ENCODE measurements around the gene SOX18.

The SOX18 gene

GRCh38 chr20:64077094-64077493 lies 27.7 kb upstream of the SOX18 start:
- no peak for TF ChIP-seq CTCF (IDR thresholded peaks at IDR 0.05; ENCODE audit: borderline replicate concordance, control extremely low read depth, extremely low read depth, insufficient read depth, missing control alignments)
- peak; percentile 75 for DNase-seq (ENCODE audit: low spot score)
- in situ Hi-C loops (cut with MboI; ENCODE audit: low sequenced_read_pairs, unreplicated experiment) = no loop called here

- in situ Hi-C loops (cut with MboI; ENCODE audit: low sequenced_read_pairs, unreplicated experiment) = no loop called here
- DNase-seq (ENCODE audit: low spot score) = no peak
- no peak for TF ChIP-seq CTCF (IDR thresholded peaks at IDR 0.05; ENCODE audit: borderline replicate concordance, control extremely low read depth, extremely low read depth, insufficient read depth, missing control alignments)
Measured at GRCh38 chr20:64076061-64076997, 26.9 kb upstream of the SOX18 start.

GRCh38 chr20:64075556-64075955 lies 26.1 kb upstream of the SOX18 start:
- in situ Hi-C loops (cut with MboI; ENCODE audit: low sequenced_read_pairs, unreplicated experiment) = no loop called here
- DNase-seq (ENCODE audit: low spot score) = no peak
- no peak for TF ChIP-seq CTCF (IDR thresholded peaks at IDR 0.05; ENCODE audit: borderline replicate concordance, control extremely low read depth, extremely low read depth, insufficient read depth, missing control alignments)

GRCh38 chr20:64074963-64075362 lies 25.5 kb upstream of the SOX18 start:
- in situ Hi-C loops (cut with MboI; ENCODE audit: low sequenced_read_pairs, unreplicated experiment) = no loop called here
- no peak for TF ChIP-seq CTCF (IDR thresholded peaks at IDR 0.05; ENCODE audit: borderline replicate concordance, control extremely low read depth, extremely low read depth, insufficient read depth, missing control alignments)
- DNase-seq (ENCODE audit: low spot score) = no peak

GRCh38 chr20:64074184-64074789 lies 24.8 kb upstream of the SOX18 start:
- in situ Hi-C loops (cut with MboI; ENCODE audit: low sequenced_read_pairs, unreplicated experiment) = no loop called here
- no peak for DNase-seq (ENCODE audit: low spot score)

More at GRCh38 chr20:64074184-64074789, 24.8 kb upstream of the SOX18 start:
- no peak for TF ChIP-seq CTCF (IDR thresholded peaks at IDR 0.05; ENCODE audit: borderline replicate concordance, control extremely low read depth, extremely low read depth, insufficient read depth, missing control alignments)
